ENCODE data around the gene ZNRF1.

DNA sequence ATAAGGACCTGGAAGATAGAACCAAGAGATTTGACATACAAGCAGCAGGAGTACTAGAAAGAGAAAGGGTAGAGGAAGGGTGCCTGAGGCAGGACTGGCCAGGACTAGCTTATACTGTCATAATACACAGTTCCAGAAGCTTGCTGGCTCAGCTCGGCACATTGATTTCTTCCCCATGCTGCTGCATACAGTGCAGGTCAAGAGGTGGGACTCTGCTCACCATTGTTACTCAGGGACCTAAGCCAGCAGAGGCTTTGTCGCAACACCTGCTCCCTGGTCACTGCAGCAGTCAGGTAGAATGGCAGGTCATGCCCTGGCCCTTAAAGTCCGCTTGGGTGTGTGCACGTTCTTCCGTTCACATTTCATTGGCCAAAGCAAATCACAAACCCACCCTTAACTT is 85.0 kb downstream of the ZNRF1 start:
- TF ChIP-seq, protein P1, sequence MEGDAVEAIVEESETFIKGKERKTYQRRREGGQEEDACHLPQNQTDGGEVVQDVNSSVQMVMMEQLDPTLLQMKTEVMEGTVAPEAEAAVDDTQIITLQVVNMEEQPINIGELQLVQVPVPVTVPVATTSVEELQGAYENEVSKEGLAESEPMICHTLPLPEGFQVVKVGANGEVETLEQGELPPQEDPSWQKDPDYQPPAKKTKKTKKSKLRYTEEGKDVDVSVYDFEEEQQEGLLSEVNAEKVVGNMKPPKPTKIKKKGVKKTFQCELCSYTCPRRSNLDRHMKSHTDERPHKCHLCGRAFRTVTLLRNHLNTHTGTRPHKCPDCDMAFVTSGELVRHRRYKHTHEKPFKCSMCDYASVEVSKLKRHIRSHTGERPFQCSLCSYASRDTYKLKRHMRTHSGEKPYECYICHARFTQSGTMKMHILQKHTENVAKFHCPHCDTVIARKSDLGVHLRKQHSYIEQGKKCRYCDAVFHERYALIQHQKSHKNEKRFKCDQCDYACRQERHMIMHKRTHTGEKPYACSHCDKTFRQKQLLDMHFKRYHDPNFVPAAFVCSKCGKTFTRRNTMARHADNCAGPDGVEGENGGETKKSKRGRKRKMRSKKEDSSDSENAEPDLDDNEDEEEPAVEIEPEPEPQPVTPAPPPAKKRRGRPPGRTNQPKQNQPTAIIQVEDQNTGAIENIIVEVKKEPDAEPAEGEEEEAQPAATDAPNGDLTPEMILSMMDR (IDR thresholded peaks at IDR 0.05), result no peak
- TF ChIP-seq POLR2AphosphoS5 (IDR thresholded peaks at IDR 0.05; ENCODE audit: low read depth, low read length) (no peak), TCF7L2 (IDR thresholded peaks at IDR 0.05; ENCODE audit: low read depth, low read length) (no peak)
- TF ChIP-seq, protein P2, sequence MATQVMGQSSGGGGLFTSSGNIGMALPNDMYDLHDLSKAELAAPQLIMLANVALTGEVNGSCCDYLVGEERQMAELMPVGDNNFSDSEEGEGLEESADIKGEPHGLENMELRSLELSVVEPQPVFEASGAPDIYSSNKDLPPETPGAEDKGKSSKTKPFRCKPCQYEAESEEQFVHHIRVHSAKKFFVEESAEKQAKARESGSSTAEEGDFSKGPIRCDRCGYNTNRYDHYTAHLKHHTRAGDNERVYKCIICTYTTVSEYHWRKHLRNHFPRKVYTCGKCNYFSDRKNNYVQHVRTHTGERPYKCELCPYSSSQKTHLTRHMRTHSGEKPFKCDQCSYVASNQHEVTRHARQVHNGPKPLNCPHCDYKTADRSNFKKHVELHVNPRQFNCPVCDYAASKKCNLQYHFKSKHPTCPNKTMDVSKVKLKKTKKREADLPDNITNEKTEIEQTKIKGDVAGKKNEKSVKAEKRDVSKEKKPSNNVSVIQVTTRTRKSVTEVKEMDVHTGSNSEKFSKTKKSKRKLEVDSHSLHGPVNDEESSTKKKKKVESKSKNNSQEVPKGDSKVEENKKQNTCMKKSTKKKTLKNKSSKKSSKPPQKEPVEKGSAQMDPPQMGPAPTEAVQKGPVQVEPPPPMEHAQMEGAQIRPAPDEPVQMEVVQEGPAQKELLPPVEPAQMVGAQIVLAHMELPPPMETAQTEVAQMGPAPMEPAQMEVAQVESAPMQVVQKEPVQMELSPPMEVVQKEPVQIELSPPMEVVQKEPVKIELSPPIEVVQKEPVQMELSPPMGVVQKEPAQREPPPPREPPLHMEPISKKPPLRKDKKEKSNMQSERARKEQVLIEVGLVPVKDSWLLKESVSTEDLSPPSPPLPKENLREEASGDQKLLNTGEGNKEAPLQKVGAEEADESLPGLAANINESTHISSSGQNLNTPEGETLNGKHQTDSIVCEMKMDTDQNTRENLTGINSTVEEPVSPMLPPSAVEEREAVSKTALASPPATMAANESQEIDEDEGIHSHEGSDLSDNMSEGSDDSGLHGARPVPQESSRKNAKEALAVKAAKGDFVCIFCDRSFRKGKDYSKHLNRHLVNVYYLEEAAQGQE (IDR thresholded peaks at IDR 0.05; ENCODE audit: insufficient read depth in 1 of 2, low read depth in 2 of 2, low read length in 1 of 2), result no peak
